OCI-LY3 (cell line): ENCODE measurements around the gene ADAMTS2.

Experiments
- H2AFZ ChIP-seq: fragments of 200-600, 300-600 bp; shearing (Covaris generic); 2 replicates; pipeline ENCODE4 v1.6.0; 2014; ENCODE audit warnings: antibody characterized with exemption, low read depth, low read length
- H3K27ac ChIP-seq: fragments of 200-600, 300-600 bp; sonication (generic); 2 replicates; pipeline ENCODE4 v1.5.1; 2014; ENCODE audit warnings: mild to moderate bottlenecking, low read length, moderate library complexity, mixed read lengths
- H3K27me3 ChIP-seq: fragments of 200-600, 300-600 bp; sonication (generic); 2 replicates; pipeline ENCODE4 v1.6.1; 2014; ENCODE audit warnings: low read depth, low read length, mixed read lengths
- H3K36me3 ChIP-seq: fragments of 200-600, 300-600 bp; sonication (generic); replicated peaks from 2 replicates; pipeline ENCODE3; 2014; ENCODE audit warnings: low read depth, low read length, mixed read lengths
- H3K4me1 ChIP-seq: fragments of 300-600, 200-600 bp; sonication (generic); 2 replicates; pipeline ENCODE4 v1.6.1; 2014; ENCODE audit warnings: low read length, mixed read lengths
- H3K4me2 ChIP-seq: fragments of 200-600, 300-600 bp; sonication (generic); 2 replicates; pipeline ENCODE4 v1.6.1; 2014; ENCODE audit warnings: low read length, mixed read lengths
- H3K4me3 ChIP-seq: fragments of 300-600, 200-600 bp; sonication (generic); 2 replicates; pipeline ENCODE4 v1.5.1; 2014; ENCODE audit warnings: antibody characterized with exemption, mild to moderate bottlenecking, low read length, moderate library complexity
- H3K79me2 ChIP-seq: fragments of 300-600, 200-600 bp; shearing (Covaris generic); 2 replicates; pipeline ENCODE4 v1.6.1; 2014; ENCODE audit warnings: mild to moderate bottlenecking, low read length, mixed read lengths
- H3K9ac ChIP-seq: fragments of 300-600, 200-600 bp; shearing (Covaris generic); 2 replicates; pipeline ENCODE4 v1.6.0; 2014; ENCODE audit warnings: mild to moderate bottlenecking, low read length, moderate library complexity
- H3K9me3 ChIP-seq: fragments of 200-600, 300-600 bp; shearing (Covaris generic); 2 replicates; pipeline ENCODE4 v1.6.1; 2014; ENCODE audit warnings: low read length, mixed read lengths; ENCODE audit not compliant: insufficient read depth
- H4K20me1 ChIP-seq: fragments of 200-600, 300-600 bp; sonication (generic); 2 replicates; pipeline ENCODE4 v1.6.1; 2016; ENCODE audit warnings: low read length, mixed read lengths; ENCODE audit not compliant: insufficient read depth
- EZH2phosphoT487 ChIP-seq: fragments of 200-600 bp; shearing (Covaris generic); IDR thresholded peaks from 2 replicates; pipeline ENCODE4 v1.6.1; 2018; ENCODE audit warnings: antibody characterized with exemption, mixed run types, low read depth
- TF ChIP-seq, protein P1 (sequence below): fragments of 200-600, 300-600 bp; sonication (generic); IDR thresholded peaks from 2 replicates; pipeline ENCODE4 v1.5.1; 2014; ENCODE audit warnings: antibody characterized with exemption, low read length, low read depth

Gene ADAMTS2

DNA sequence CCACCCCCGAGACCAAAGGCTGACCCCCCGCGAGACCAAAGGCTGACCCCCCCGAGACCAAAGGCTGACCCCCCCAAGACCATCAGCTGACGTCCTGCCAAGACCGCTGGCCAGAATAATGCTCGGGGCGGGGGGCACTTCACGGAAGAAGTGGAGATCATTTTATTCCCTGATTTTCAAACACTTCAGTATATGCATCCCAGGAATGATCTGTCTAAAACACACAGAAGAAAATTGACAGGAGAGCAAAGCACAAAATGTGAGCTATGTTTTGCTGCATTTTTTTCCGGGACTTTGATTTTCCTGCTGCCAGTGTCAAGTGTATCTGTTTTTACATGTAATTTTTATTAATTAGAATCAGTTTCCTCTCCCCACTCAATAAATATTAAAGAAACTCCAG lies 67.1 kb downstream of the ADAMTS2 start:
- Histone ChIP-seq H3K9me3 (no peaks in the 10 kb centered on the region), H2AFZ (no peak overlapping the region), H3K27me3 (no peaks in the 10 kb centered on the region), H4K20me1 (no peaks in the 10 kb centered on the region), H3K4me3 (no peak overlapping the region), H3K9ac (no peak overlapping the region), H3K36me3 (no peaks in the 10 kb centered on the region), H3K4me2 (no peak overlapping the region), H3K4me1 (no peaks in the 10 kb centered on the region), H3K79me2 (no peaks in the 10 kb centered on the region), H3K27ac (no peak overlapping the region)
- TF ChIP-seq EZH2phosphoT487, result no peak
- TF ChIP-seq, protein P1, sequence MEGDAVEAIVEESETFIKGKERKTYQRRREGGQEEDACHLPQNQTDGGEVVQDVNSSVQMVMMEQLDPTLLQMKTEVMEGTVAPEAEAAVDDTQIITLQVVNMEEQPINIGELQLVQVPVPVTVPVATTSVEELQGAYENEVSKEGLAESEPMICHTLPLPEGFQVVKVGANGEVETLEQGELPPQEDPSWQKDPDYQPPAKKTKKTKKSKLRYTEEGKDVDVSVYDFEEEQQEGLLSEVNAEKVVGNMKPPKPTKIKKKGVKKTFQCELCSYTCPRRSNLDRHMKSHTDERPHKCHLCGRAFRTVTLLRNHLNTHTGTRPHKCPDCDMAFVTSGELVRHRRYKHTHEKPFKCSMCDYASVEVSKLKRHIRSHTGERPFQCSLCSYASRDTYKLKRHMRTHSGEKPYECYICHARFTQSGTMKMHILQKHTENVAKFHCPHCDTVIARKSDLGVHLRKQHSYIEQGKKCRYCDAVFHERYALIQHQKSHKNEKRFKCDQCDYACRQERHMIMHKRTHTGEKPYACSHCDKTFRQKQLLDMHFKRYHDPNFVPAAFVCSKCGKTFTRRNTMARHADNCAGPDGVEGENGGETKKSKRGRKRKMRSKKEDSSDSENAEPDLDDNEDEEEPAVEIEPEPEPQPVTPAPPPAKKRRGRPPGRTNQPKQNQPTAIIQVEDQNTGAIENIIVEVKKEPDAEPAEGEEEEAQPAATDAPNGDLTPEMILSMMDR, result no peak

GRCh38 chr5:179276838-179277395 lies 68.3 kb downstream of the ADAMTS2 start:
- H3K4me3 ChIP-seq, result no peak overlapping the region
- no peaks in the 10 kb centered on the region for H3K4me1 ChIP-seq
- H3K79me2 ChIP-seq, result no peaks in the 10 kb centered on the region
- H3K36me3 ChIP-seq, result no peaks in the 10 kb centered on the region
- H3K4me2 ChIP-seq, result no peak overlapping the region
- no peak overlapping the region for H3K9ac ChIP-seq
- H2AFZ ChIP-seq, result no peak overlapping the region
- H3K27ac ChIP-seq, result no peak overlapping the region
- H3K27me3 ChIP-seq, result no peaks in the 10 kb centered on the region
- H4K20me1 ChIP-seq, result no peaks in the 10 kb centered on the region
- TF ChIP-seq, protein P1, result no peak
- TF ChIP-seq EZH2phosphoT487, result no peak
- H3K9me3 ChIP-seq, result no peaks in the 10 kb centered on the region

DNA sequence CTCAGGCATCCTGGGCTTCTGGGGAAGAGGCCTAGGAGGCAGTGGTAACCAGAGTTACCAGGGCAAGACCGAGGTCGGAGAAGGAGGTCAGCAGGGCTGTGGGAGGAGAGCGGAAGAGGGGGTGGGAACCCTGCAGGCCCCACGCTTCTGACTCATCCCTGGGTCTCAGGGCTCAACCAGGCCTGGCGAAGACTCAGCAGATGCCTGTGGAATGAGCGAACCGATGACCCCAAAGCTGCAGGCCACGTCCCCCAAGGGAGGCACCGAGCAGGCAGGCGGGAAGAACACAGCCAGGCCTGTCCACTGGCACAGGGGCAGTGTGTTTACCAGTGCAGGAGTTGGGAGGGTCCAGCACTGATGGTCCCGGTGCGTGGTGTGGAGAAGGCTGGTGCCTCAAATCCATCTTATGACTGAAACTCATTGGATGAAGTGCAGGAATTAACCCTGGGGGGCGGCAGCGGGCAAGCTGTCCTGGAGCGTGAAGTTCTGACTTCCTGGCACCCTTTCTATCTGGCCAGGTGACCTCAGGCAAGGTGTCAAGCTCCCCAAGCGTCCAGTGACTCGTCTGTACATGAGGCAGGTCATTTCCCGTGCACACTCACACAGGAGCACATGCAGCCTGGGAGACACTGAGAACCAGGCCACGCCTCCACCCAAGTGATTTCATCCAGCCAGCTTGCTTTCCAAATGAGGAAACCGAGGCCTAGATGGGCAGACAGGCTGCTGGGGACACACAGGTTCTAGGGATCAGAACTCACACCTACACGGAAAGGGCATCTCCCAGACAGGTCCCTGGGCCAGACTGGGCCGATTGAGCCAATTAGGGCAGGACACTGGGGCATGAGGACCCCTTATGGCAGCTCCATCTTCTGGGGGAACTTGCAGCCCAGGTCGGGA lies 69.1 kb downstream of the ADAMTS2 start:
- Histone ChIP-seq H4K20me1 (no peaks in the 10 kb centered on the region), H3K4me2 (no peak overlapping the region), H2AFZ (no peak overlapping the region), H3K9me3 (no peaks in the 10 kb centered on the region), H3K27me3 (no peaks in the 10 kb centered on the region), H3K4me1 (no peaks in the 10 kb centered on the region), H3K9ac (no peak overlapping the region), H3K36me3 (no peaks in the 10 kb centered on the region), H3K4me3 (no peak overlapping the region), H3K27ac (no peak overlapping the region), H3K79me2 (no peaks in the 10 kb centered on the region)
- TF ChIP-seq EZH2phosphoT487, result no peak
- TF ChIP-seq, protein P1, result no peak

DNA sequence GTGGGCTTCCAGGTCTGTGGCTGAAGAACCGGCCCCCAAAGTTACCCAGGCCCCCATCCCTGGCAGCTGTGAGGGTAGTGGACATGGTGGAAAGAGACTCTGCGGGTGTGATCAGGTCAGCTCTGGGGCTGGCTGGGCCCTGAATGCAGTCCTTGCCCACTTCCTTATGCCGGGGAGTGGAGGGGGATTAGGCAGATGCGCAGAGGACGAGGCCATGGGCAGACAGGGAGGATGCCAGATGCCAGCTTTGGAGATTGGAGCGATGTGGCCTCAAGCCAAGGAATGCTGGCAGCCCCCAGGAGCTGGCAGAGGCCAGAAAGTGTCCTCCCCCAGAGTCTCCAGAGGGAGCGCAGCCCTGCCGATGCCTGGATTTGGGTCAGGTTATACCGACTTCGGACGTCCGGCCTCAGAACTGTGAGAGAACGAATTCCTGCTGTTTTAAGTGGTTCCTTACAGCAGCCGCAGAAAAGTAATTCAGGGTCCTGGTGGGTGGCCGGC lies 69.8 kb downstream of the ADAMTS2 start:
- H4K20me1 ChIP-seq, result no peaks in the 10 kb centered on the region
- no peaks in the 10 kb centered on the region for H3K9me3 ChIP-seq
- no peak overlapping the region for H3K4me2 ChIP-seq
- H3K79me2 ChIP-seq, result no peaks in the 10 kb centered on the region
- no peaks in the 10 kb centered on the region for H3K27me3 ChIP-seq
- TF ChIP-seq EZH2phosphoT487, result no peak
- TF ChIP-seq, protein P1, result no peak
- H2AFZ ChIP-seq, result no peak overlapping the region
- H3K36me3 ChIP-seq, result no peaks in the 10 kb centered on the region
- H3K27ac ChIP-seq, result no peak overlapping the region
- no peak overlapping the region for H3K9ac ChIP-seq
- no peak overlapping the region for H3K4me3 ChIP-seq
- no peaks in the 10 kb centered on the region for H3K4me1 ChIP-seq
